Subcutaneous adipose tissue (tissue), 4 donors: Measurements from ENCODE around the gene GPR176. TPM values are rescaled to one million over a fixed set of nuclear protein-coding genes. Genes with fewer than 3 reads are reported as not detected.

Experiments used
- total RNA-seq, 4 donors: library from RNA; depleted of rRNA; stranded (reverse); fragments of >200 nt; gene quantifications; one replicate each; pipeline ENCODE4 v1.1.0, GENCODE V29; 2016
- TF ChIP-seq, protein P1 (sequence below): fragments of 450-650 bp; IDR thresholded peaks from one replicate; pipeline ENCODE4 v1.5.1; 2016; ENCODE audit warnings: low read depth, mild to moderate bottlenecking, control low read depth, antibody characterized with exemption, moderate library complexity

The GPR176 gene
- total RNA-seq, 4 donors from 2014 or later = 3.8 to 13.0 (median 9.5) TPM

- TF ChIP-seq, protein P1, sequence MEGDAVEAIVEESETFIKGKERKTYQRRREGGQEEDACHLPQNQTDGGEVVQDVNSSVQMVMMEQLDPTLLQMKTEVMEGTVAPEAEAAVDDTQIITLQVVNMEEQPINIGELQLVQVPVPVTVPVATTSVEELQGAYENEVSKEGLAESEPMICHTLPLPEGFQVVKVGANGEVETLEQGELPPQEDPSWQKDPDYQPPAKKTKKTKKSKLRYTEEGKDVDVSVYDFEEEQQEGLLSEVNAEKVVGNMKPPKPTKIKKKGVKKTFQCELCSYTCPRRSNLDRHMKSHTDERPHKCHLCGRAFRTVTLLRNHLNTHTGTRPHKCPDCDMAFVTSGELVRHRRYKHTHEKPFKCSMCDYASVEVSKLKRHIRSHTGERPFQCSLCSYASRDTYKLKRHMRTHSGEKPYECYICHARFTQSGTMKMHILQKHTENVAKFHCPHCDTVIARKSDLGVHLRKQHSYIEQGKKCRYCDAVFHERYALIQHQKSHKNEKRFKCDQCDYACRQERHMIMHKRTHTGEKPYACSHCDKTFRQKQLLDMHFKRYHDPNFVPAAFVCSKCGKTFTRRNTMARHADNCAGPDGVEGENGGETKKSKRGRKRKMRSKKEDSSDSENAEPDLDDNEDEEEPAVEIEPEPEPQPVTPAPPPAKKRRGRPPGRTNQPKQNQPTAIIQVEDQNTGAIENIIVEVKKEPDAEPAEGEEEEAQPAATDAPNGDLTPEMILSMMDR = no peak
Observed at GRCh38 chr15:39859636-39860035, 60.4 kb downstream of the GPR176 start.

- TF ChIP-seq, protein P1 = no peak
Observed at GRCh38 chr15:39857132-39857531, 62.9 kb downstream of the GPR176 start.

GRCh38 chr15:39856357-39856756 is 63.7 kb downstream of the GPR176 start:
- TF ChIP-seq, protein P1 = no peak

GRCh38 chr15:39855400-39855799 is 64.7 kb downstream of the GPR176 start:
- TF ChIP-seq, protein P1 = no peak

DNA sequence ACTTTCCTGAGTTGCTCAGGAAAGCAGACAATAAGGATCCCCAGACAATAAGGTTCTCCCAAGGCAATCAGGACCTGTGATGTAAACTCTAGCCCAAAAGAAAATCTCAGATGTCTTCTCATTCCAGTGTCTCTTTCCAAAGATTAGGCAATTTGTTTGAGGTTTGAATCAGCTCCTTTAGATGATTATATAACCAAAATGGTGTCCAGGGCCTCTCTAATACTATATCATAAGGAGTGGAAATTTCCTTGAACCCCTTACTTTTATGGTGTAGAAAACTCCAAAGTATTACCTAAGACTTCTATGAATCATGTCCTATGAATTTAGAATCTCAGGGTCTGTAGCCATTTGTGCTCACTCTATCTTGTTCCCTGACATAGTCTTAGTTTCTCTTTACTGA is 65.9 kb downstream of the GPR176 start:
- TF ChIP-seq, protein P1 = no peak

DNA sequence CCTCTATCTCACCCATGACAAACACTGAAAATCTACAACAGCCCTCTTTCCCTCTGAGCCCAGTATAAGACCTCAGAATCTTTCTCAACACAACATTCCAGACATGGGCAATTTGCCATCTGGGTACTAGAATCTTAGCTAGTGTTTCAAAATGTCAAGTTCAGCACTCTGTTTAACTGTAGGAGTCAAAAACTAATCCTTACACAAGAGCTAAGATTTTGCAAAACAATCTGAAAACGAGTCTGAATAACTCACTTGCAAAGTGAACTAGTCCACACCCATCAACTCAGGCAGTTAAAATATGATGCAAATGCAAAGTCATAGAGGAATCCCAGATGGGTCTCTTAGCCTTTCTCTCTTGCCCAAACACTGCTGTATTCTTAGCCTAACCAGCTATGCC is 67.8 kb downstream of the GPR176 start:
- TF ChIP-seq, protein P1 = no peak

GRCh38 chr15:39851500-39852092 is 68.5 kb downstream of the GPR176 start:
- TF ChIP-seq, protein P1 = no peak
